Measurements from ENCODE around the gene TRABD2A.

The TRABD2A gene

GRCh38 chr2:84914334-84914733 is 33.5 kb upstream of the TRABD2A start:
- Histone ChIP-seq H3K9ac (ENCODE audit: low read length) (no peak overlapping the region), H4K20me1 (ENCODE audit: low read depth, low read length) (no peaks in the 10 kb centered on the region), H3K36me3 (ENCODE audit: low read length) (no peaks in the 10 kb centered on the region), H3K9me2 (replicated peaks; ENCODE audit: insufficient read depth, low read length) (no peaks in the 10 kb centered on the region), H3K79me2 (ENCODE audit: insufficient read depth, low read length) (no peaks in the 10 kb centered on the region), H3K27me3 (ENCODE audit: low read length) (no peaks in the 10 kb centered on the region), H3F3A (ENCODE audit: insufficient read depth) (no peaks in the 10 kb centered on the region), H3K27ac (ENCODE audit: low read depth, low read length) (no peak overlapping the region), H3K9me3 (ENCODE audit: insufficient read depth, low read length) (no peaks in the 10 kb centered on the region), H3K4me2 (ENCODE audit: low read depth, low read length, poor library complexity, severe bottlenecking) (no peak overlapping the region), H3K4me3 (ENCODE audit: insufficient read depth, low read length, poor library complexity, severe bottlenecking) (no peak overlapping the region), H2AFZ (ENCODE audit: low read depth, low read length, severe bottlenecking) (no peak overlapping the region)
- TF ChIP-seq CTCF (IDR thresholded peaks at IDR 0.05; ENCODE audit: insufficient read depth, low read length, poor library complexity, severe bottlenecking) (no peak), EZH2phosphoT487 (conservative IDR thresholded peaks at IDR 0.05; ENCODE audit: low read length) (no peak)

- H3K27ac ChIP-seq (ENCODE audit: low read depth, low read length): no peak overlapping the region
- no peaks in the 10 kb centered on the region for H3K79me2 ChIP-seq (ENCODE audit: insufficient read depth, low read length)
- H4K20me1 ChIP-seq (ENCODE audit: low read depth, low read length): no peaks in the 10 kb centered on the region
- H2AFZ ChIP-seq (ENCODE audit: low read depth, low read length, severe bottlenecking): no peak overlapping the region
- no peak overlapping the region for H3K4me2 ChIP-seq (ENCODE audit: low read depth, low read length, poor library complexity, severe bottlenecking)
- no peak overlapping the region for H3K9ac ChIP-seq (ENCODE audit: low read length)
- no peaks in the 10 kb centered on the region for H3K36me3 ChIP-seq (ENCODE audit: low read length)
- H3K27me3 ChIP-seq (ENCODE audit: low read length): no peaks in the 10 kb centered on the region
- TF ChIP-seq EZH2phosphoT487 (conservative IDR thresholded peaks at IDR 0.05; ENCODE audit: low read length): no peak
- no peak for TF ChIP-seq CTCF (IDR thresholded peaks at IDR 0.05; ENCODE audit: insufficient read depth, low read length, poor library complexity, severe bottlenecking)
- no peaks in the 10 kb centered on the region for H3F3A ChIP-seq (ENCODE audit: insufficient read depth)
- no peak overlapping the region for H3K4me3 ChIP-seq (ENCODE audit: insufficient read depth, low read length, poor library complexity, severe bottlenecking)
- H3K9me3 ChIP-seq (ENCODE audit: insufficient read depth, low read length): no peaks in the 10 kb centered on the region
- H3K9me2 ChIP-seq (replicated peaks; ENCODE audit: insufficient read depth, low read length): no peaks in the 10 kb centered on the region
Observed at GRCh38 chr2:84912984-84913383, 32.1 kb upstream of the TRABD2A start.

DNA sequence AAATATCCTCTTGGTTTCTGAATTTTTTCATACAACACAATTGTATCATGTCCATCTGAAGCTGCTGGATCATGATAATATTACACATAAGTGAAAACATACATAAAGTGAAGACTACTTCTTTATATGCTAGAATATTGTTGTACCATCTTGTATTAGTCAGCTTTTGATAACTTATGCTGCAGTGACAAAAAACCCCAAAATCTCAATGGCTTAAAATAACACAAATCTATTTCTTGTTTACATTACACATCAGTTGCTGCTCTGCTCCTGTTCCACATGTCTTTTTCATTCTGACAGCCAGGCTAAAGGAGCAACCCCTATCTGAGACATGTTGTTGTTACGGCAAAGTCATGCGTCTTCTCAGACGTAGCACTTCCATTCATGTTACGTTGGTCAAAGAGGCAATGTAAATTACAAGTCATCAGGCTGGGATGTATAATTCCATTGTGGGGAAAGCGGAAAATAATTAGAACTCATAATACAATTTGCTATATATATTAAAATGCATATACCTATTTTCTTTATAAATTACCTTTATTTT is 30.3 kb upstream of the TRABD2A start:
- no peaks in the 10 kb centered on the region for H4K20me1 ChIP-seq (ENCODE audit: low read depth, low read length)
- H2AFZ ChIP-seq (ENCODE audit: low read depth, low read length, severe bottlenecking): no peak overlapping the region
- no peaks in the 10 kb centered on the region for H3K9me3 ChIP-seq (ENCODE audit: insufficient read depth, low read length)
- H3K79me2 ChIP-seq (ENCODE audit: insufficient read depth, low read length): peaks cover 4% of the 10 kb centered on the region; the same call in 1 of the 2 replicates
- TF ChIP-seq CTCF (IDR thresholded peaks at IDR 0.05; ENCODE audit: insufficient read depth, low read length, poor library complexity, severe bottlenecking): no peak
- TF ChIP-seq EZH2phosphoT487 (conservative IDR thresholded peaks at IDR 0.05; ENCODE audit: low read length): no peak
- H3K4me3 ChIP-seq (ENCODE audit: insufficient read depth, low read length, poor library complexity, severe bottlenecking): no peak overlapping the region
- no peak overlapping the region for H3K27ac ChIP-seq (ENCODE audit: low read depth, low read length)
- H3K36me3 ChIP-seq (ENCODE audit: low read length): no peaks in the 10 kb centered on the region
- H3K4me2 ChIP-seq (ENCODE audit: low read depth, low read length, poor library complexity, severe bottlenecking): no peak overlapping the region
- H3K9me2 ChIP-seq (replicated peaks; ENCODE audit: insufficient read depth, low read length): no peaks in the 10 kb centered on the region
- no peak overlapping the region for H3K9ac ChIP-seq (ENCODE audit: low read length)
- peaks cover 4% of the 10 kb centered on the region; the same call in 1 of the 2 replicates for H3F3A ChIP-seq (ENCODE audit: insufficient read depth)
- no peaks in the 10 kb centered on the region for H3K27me3 ChIP-seq (ENCODE audit: low read length)
